Thyroid gland (tissue), 4 donors: Measurements from ENCODE around the gene PAPPA2. TPM values are rescaled to one million over a fixed set of nuclear protein-coding genes. Genes with fewer than 3 reads are reported as not detected.

Experiments
- DNase-seq, 2 donors: peaks; one replicate each; pipeline ENCODE4 v3.0.0-alpha.2; 2019
- H3K27ac ChIP-seq, 3 donors: fragments of 200-600 bp; sonication (generic); 1 replicate in 2 of 3; 2 replicates in 1 of 3; pipeline ENCODE4 v1.5.1; 2016 to 2019; ENCODE audit warnings: mild to moderate bottlenecking in 1 of 3, moderate library complexity in 1 of 3
- H3K27me3 ChIP-seq: fragments of 200-600 bp; sonication (generic); one replicate; pipeline ENCODE4 v1.5.1; 2019
- H3K36me3 ChIP-seq, 2 donors: fragments of 200-600 bp; sonication (generic); one replicate each; pipeline ENCODE4 v1.5.1; 2016 to 2019
- H3K4me1 ChIP-seq, 2 donors: fragments of 200-600 bp; sonication (generic); one replicate each; pipeline ENCODE4 v1.5.1; 2017 to 2019
- H3K4me3 ChIP-seq, 3 donors: fragments of 200-600 bp; sonication (generic); replicated peaks in 1 of 3; 1 replicate in 2 of 3; 2 replicates in 1 of 3; pipeline ENCODE4 v1.5.1; 2016; ENCODE audit warnings: mild to moderate bottlenecking in 1 of 3
- H3K9me3 ChIP-seq: fragments of 200-600 bp; sonication (generic); one replicate; pipeline ENCODE4 v1.5.1; 2017
- POLR2A ChIP-seq, 2 donors: fragments of 450-650 bp; IDR thresholded peaks; one replicate each; pipeline ENCODE4 v1.6.1; 2017; ENCODE audit warnings: antibody characterized with exemption in 2 of 2, mild to moderate bottlenecking in 2 of 2, moderate library complexity in 1 of 2
- WGBS, 2 donors: methylation state at CpG; one replicate each; pipeline ENCODE4 v1.1.5; 2017; 5-methylcytosine and 5-hydroxymethylcytosine counted together
- intact Hi-C: fragments of 100-400 bp; cut with DNase I; formaldehyde crosslinking; loops from one replicate; pipeline ENCODE4 v1.15.1; 2023
- total RNA-seq, 4 donors: library from RNA; depleted of rRNA; stranded (reverse); fragments of >200 nt; gene quantifications; one replicate each; pipeline ENCODE4 v1.2.3, GENCODE V29; 2016
- TF ChIP-seq, protein P1 (sequence below), 6 experiments: fragments of 200-600 bp in 3 of 6; fragments of 450-650 bp in 3 of 6; sonication (generic) in 3 of 6; IDR thresholded peaks; one replicate each; pipeline ENCODE4 v1.5.1; 2016 to 2019; ENCODE audit warnings: antibody characterized with exemption in 6 of 6, mild to moderate bottlenecking in 2 of 6, inconsistent platforms in 1 of 6, moderate library complexity in 1 of 6

Gene PAPPA2
- total RNA-seq, 4 donors from 2014 or later: 1.1 to 2.7 (median 1.6) TPM

DNA sequence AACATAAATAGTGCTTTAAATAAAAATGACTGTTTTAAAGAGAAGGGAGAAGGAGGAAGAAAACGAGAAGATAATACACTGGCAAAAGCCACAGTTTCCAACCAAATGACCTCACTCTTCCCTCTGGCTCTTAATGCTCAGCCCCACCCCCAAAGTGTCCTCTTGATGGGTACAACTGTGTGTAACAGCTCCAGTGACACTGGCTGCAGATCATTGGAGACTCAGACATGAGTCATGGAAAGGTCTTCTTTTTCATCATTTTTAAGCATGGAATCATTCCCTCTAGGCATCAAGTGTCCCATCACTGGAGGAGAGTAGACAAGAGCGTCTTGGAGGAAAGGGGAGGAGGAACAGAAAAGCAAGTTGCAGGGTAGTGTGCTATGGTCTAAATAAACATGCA lies 333.0 kb downstream of the PAPPA2 start:
- no peak overlapping the region for H3K27ac ChIP-seq
- peak in 1 of 2 donors; percentile 5 for DNase-seq
- H3K27me3 ChIP-seq: no peaks in the 10 kb centered on the region
- 53 to 55% methylated on average over 2 of the region's 2 CpGs for WGBS, 2 donors
- intact Hi-C loops: no loop called here
- H3K4me1 ChIP-seq: no peaks in the 10 kb centered on the region
- H3K4me3 ChIP-seq: no peak overlapping the region
- H3K36me3 ChIP-seq: no peaks in the 10 kb centered on the region
- H3K9me3 ChIP-seq: no peaks in the 10 kb centered on the region
- TF ChIP-seq, protein P1, sequence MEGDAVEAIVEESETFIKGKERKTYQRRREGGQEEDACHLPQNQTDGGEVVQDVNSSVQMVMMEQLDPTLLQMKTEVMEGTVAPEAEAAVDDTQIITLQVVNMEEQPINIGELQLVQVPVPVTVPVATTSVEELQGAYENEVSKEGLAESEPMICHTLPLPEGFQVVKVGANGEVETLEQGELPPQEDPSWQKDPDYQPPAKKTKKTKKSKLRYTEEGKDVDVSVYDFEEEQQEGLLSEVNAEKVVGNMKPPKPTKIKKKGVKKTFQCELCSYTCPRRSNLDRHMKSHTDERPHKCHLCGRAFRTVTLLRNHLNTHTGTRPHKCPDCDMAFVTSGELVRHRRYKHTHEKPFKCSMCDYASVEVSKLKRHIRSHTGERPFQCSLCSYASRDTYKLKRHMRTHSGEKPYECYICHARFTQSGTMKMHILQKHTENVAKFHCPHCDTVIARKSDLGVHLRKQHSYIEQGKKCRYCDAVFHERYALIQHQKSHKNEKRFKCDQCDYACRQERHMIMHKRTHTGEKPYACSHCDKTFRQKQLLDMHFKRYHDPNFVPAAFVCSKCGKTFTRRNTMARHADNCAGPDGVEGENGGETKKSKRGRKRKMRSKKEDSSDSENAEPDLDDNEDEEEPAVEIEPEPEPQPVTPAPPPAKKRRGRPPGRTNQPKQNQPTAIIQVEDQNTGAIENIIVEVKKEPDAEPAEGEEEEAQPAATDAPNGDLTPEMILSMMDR (IDR thresholded peaks at IDR 0.05): no peak
- TF ChIP-seq POLR2A (IDR thresholded peaks at IDR 0.05): no peak

DNA sequence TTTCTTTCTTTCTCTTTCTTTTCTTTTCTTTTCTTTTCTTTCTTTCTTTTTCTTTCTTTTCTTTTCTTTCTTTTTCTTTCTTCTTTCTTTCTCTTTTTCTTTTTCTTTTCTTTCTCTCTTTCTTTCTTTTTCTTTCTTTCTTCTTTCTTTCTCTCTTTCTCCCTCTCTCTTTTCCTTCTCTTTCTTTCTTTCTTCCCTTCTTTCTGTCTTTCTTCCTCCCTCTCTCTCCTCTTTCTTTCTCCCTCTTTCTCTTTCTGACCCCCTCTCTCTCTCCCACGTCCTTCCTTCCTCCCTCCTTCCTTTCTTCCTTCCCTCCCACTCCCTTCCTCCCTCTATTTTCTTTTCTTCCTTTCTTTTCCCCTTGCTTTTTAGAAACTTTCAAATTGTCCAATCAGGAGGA lies 333.6 kb downstream of the PAPPA2 start:
- 49 to 69% methylated on average over 1 of the region's 1 CpG for WGBS, 2 donors
- H3K4me3 ChIP-seq: no peak overlapping the region
- no peaks in the 10 kb centered on the region for H3K36me3 ChIP-seq
- no peaks in the 10 kb centered on the region for H3K4me1 ChIP-seq
- TF ChIP-seq POLR2A (IDR thresholded peaks at IDR 0.05): no peak
- TF ChIP-seq, protein P1 (IDR thresholded peaks at IDR 0.05): no peak
- intact Hi-C loops: no loop called here
- H3K9me3 ChIP-seq: no peaks in the 10 kb centered on the region
- H3K27ac ChIP-seq: no peak overlapping the region
- H3K27me3 ChIP-seq: no peaks in the 10 kb centered on the region
- DNase-seq: no peak

DNA sequence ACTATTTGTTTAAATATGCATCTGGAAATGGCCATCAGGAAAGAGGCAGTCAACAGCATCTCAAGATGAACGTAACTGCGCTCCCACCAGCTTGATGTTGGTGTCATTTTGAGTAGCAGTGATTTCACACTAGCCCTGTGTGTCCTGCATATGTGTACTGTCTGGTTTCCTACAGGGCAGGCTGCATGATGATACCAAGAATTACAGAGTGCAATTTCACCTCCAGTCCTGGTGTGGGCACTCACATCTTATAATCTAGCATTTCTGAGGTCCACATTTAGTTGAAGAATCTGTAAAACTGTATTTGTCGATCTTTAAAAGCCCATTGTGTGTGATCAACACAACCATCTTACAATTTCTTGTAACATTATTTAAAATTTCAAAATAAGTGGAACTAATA lies 336.4 kb downstream of the PAPPA2 start:
- WGBS, 2 donors: 90 to 93% methylated on average over 3 of the region's 3 CpGs
- intact Hi-C loops: no loop called here
- H3K4me3 ChIP-seq: no peak overlapping the region
- H3K9me3 ChIP-seq: no peaks in the 10 kb centered on the region
- no peaks in the 10 kb centered on the region for H3K4me1 ChIP-seq
- no peak for TF ChIP-seq POLR2A (IDR thresholded peaks at IDR 0.05)
- TF ChIP-seq, protein P1 (IDR thresholded peaks at IDR 0.05): no peak
- DNase-seq: no peak
- H3K27ac ChIP-seq: no peak overlapping the region
- H3K27me3 ChIP-seq: no peaks in the 10 kb centered on the region
- no peaks in the 10 kb centered on the region for H3K36me3 ChIP-seq

DNA sequence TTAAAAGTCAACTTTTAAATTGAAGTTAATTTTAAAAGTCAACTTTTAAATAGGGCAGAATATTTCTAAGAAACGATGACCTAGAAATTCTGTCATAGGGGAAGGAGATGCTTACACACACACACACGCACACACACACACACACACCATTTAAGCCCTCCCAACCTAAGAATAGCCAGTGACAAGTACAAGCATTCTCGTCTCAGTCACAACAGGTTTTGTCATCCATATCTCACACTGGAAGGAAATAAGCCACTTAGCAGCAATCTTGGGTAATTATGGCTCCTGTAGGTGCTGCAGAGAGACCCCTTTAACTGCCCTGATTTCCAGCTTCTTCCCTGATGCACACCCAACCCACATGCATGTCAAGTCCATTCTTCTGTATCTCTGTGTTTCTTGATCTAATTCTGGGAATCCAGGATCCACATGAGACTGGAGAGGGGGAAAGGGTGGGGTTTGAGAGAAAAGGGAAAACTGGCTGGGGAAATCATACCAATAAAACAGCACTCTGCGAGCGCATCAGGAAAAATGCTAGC lies 338.1 kb downstream of the PAPPA2 start:
- Histone ChIP-seq H3K27ac (no peak overlapping the region), H3K4me3 (no peak overlapping the region), H3K36me3 (no peaks in the 10 kb centered on the region), H3K27me3 (no peaks in the 10 kb centered on the region), H3K4me1 (no peaks in the 10 kb centered on the region), H3K9me3 (no peaks in the 10 kb centered on the region)
- no peak for TF ChIP-seq POLR2A (IDR thresholded peaks at IDR 0.05)
- TF ChIP-seq, protein P1 (IDR thresholded peaks at IDR 0.05): no peak
- 75 to 76% methylated on average over 5 of the region's 5 CpGs for WGBS, 2 donors
- intact Hi-C loops: no loop called here
- DNase-seq: no peak

DNA sequence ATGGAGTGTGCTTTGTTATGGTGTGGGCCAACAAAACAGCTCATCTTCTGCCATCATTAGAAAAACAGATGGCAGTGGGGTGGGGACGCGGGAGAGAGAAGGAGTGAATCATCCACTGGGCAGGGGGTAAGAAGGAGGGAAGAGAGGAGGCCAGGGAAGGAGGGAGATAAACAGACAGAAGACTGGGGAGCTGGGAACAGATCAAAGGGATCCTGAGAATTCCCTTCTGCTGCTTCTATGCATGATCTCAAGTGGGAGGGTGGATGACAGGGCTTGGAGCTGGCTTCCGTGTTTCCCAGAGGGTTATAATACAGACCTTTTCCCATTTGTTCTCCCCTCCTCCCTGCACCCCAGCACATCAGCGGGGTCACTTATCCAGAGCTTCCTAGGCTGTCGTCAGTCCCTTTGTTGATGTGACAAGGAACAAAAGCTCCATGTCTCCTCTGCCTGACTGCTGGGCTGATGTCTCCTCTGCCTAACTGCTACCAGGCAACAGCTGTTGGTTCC lies 338.6 kb downstream of the PAPPA2 start:
- TF ChIP-seq, protein P1 (IDR thresholded peaks at IDR 0.05): no peak
- no peak for TF ChIP-seq POLR2A (IDR thresholded peaks at IDR 0.05)
- intact Hi-C loops: no loop called here

More for the DNA sequence above, 338.6 kb downstream of the PAPPA2 start:
- no peak for DNase-seq
- Histone ChIP-seq H3K4me1 (no peaks in the 10 kb centered on the region), H3K4me3 (no peak overlapping the region), H3K27me3 (no peaks in the 10 kb centered on the region), H3K27ac (no peak overlapping the region), H3K36me3 (no peaks in the 10 kb centered on the region), H3K9me3 (no peaks in the 10 kb centered on the region)
- 36 to 43% methylated on average over 5 of the region's 5 CpGs for WGBS, 2 donors
